Right ventricle myocardium superior (tissue), 1 donor: ENCODE measurements around the gene ZNF14. TPM values are rescaled to one million over a fixed set of nuclear protein-coding genes. Genes with fewer than 3 reads are reported as not detected.
"Not testable (repeated sequence)": the region's sequence is repeated elsewhere in the genome, so short reads cannot be mapped to it uniquely, and the experiment has no call there.

Experiments used
- ATAC-seq: fragments of 200-7000 bp; cut with Tn5 transposase; one replicate; pipeline ENCODE4 v1.9.1; 2020; ENCODE audit warnings: mild to moderate bottlenecking; ENCODE audit not compliant: poor library complexity
- DNase-seq: peaks from one replicate; pipeline ENCODE4 v3.0.0-alpha.2; 2020
- intact Hi-C: fragments of 100-400 bp; cut with DNase I; formaldehyde crosslinking; loops from one replicate; pipeline ENCODE4 v1.11.2; 2022
- total RNA-seq: library from RNA; stranded (reverse); fragmentation: NEBNext Ultra II Directional; extraction: Animal tissue kit (Norgen Biotek cat#: 25700); gene quantifications from one replicate; pipeline ENCODE4 v1.2.1, GENCODE V29; 2021
- donor health status: DM: no; HTN: yes; CAD: no; lungs with severe emphysema.

The ZNF14 gene
- total RNA-seq, 1 donor from 2014 or later = 3.2 TPM

DNA sequence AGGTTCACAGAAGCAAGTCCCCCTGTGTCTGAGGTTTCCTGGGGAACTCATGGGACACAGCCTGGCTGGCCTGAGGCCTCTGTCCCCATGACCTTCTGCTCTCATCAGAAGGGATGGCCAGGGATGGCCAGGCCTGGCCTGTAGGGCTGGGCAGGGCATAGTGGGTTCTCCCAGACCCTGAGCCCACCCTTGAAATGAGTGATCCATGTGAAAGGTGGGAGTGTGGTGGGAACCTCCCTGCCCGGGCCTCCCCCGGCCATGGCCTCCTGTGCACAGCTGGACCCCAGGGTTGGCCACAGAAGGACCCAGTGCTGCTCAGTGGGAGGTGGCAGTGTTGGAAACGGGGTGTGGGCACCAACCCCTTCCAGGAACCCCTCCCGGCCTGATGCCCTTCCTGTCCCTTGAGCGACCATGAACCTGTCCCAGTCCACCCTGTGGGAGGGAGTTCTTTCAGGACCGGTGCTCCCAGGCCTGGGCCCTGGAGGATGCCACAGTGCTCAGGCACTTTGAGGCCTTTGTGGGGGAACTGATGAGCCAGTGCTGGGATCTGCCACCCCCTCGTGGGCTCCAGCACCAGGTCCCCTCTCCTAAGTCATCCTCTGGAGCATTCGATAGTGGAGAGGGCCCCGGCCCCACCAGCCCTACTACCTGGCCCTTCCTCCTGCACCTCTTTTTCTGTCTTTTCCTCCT lies 15.5 kb upstream of the ZNF14 start:
- ATAC-seq (no peak), DNase-seq (no peak)
- intact Hi-C loops = no loop called here

DNA sequence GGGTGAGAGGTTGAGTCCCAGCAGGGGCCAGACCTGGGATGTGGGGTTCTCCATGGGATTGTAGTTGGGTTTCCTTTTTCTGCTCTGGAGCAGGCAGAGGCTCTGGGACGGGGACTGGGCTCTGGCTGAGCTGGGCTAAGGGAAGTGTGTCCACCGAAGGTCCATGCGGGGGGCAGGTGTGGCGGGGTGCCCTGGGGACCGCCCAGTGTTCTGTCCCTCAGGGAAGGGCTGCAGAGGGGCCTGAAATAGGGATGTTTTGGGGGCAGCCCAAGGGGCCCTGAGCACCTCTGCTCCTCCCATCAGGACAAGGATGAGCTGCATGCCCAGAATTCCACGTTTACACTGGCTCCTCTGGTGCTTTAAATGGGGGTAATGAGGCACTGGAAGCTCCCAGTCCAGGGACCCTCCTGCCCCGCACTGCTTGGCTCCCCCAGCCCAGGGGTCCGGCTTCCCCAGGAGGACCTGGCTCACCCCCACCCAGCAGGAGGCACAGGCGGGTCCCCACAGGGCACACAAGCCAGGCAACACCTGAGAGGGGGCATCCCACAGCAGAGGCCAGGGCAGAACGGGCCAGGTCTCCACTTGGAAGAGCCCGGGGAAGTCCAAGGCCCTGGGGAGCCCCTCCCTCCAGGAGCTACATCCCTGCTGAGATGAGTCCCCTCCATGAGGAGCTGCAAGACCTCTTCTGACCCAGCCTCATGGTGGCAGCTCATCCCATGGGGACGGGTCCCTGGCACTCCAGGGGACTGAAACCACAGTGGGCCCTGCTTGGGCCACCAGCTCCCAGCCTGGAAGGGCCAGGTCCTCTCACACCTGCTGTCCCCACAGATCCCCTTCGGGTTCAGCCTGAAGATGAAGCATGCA lies 14.7 kb upstream of the ZNF14 start:
- no peak for DNase-seq
- ATAC-seq = no peak
- intact Hi-C loops = no loop called here

GRCh38 chr19:19746286-19747213 lies 13.6 kb upstream of the ZNF14 start:
- intact Hi-C loops = no loop called here
- ATAC-seq (no peak), DNase-seq (no peak)

- ATAC-seq (no peak), DNase-seq (no peak)
- intact Hi-C loops = no loop called here
These were observed 12.8 kb upstream of the ZNF14 start for GRCh38 chr19:19745496-19746285.

GRCh38 chr19:19744641-19745040 lies 11.7 kb upstream of the ZNF14 start:
- DNase-seq (no peak), ATAC-seq (no peak)
- intact Hi-C loops = no loop called here

DNA sequence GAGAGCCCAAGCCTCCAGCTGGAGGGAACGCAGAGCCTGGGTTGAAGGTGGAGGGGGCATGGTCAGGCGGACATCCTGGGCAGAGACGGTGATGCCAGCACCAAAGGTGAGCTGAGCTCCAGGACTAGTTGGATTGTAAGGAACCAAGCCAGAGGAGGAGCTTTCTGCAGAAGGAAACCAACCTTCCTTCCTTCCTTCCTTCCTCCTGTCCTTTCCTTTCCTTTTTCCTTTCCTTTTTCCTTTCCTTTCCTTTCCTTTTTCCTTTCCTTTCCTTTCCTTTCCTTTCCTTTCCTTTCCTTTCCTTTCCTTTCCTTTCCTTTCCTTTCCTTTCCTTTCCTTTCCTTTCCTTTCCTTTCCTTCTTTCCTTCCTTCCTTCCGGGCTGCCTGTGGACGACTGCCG lies 11.0 kb upstream of the ZNF14 start:
- DNase-seq, intact Hi-C loops, ATAC-seq: not testable (repeated sequence)

DNA sequence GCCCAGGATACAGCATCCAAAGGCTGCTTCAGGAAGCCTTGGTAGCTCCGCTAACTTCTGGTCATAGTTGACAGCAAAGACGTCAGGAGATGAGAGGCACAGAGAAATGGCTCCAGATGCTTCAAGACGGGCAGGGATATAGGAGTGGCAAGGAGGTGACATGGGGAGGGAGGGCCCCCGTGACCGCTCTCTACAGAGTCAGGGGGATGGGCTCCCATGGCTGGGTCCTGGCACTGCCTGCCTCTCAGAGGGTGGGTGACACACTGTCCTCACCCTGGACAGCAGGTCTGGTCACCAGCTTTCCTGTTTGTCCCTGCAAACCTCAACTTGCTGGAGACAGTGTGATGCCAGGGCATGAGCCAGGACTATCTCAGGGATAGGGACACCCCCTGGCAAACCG lies 10.3 kb upstream of the ZNF14 start:
- ATAC-seq (no peak), DNase-seq (no peak)
- intact Hi-C loops = no loop called here

DNA sequence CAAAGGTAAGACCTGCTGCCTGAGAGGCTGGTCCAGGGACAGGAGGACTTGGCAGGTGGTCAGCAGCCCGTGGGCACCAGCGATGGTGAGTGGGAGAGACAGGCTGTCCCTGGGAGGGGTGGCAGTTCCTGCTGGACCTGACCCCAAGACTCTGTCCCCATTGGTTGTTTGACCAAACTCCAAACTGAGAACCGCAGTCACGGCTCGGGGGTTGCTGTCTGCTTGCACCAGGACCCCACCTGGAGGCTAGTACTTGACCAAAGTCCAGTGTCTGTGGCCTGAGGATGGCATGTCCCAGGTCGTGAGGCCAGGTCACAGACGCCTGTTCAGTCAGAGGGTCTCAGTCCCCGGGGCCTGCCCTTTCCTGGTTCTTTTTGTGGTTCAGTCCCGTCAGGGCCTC lies 9.9 kb upstream of the ZNF14 start:
- no peak for ATAC-seq
- intact Hi-C loops = no loop called here

DNA sequence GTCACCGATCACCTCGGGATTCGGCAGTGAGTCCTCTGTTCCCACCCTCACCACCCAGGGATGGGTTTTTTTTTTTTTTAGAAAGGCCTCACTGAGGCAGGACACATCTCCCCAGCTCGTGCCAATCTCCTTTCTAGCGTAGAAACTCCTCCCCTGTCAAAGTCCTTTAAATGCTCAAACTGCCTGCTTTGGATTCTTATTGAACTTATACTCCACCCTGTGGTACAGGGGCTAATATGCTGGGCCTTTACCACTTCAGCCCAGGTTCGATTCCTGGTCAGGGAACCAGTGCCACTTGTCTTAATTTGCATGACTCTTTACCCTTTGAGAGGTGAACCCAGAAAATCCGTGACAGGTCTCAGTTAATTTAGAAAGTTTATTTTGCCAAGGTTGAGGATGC lies 8.3 kb upstream of the ZNF14 start:
- DNase-seq (no peak), ATAC-seq (no peak)
- intact Hi-C loops = no loop called here

More for the DNA sequence above, 9.9 kb upstream of the ZNF14 start:
- DNase-seq = no peak

- intact Hi-C loops = no loop called here
- ATAC-seq (no peak), DNase-seq (no peak)
These were observed 7.8 kb upstream of the ZNF14 start for GRCh38 chr19:19740755-19741154.

- ATAC-seq (no peak), DNase-seq (no peak)
- intact Hi-C loops = no loop called here
These were observed 5.7 kb upstream of the ZNF14 start for GRCh38 chr19:19738564-19738963.

DNA sequence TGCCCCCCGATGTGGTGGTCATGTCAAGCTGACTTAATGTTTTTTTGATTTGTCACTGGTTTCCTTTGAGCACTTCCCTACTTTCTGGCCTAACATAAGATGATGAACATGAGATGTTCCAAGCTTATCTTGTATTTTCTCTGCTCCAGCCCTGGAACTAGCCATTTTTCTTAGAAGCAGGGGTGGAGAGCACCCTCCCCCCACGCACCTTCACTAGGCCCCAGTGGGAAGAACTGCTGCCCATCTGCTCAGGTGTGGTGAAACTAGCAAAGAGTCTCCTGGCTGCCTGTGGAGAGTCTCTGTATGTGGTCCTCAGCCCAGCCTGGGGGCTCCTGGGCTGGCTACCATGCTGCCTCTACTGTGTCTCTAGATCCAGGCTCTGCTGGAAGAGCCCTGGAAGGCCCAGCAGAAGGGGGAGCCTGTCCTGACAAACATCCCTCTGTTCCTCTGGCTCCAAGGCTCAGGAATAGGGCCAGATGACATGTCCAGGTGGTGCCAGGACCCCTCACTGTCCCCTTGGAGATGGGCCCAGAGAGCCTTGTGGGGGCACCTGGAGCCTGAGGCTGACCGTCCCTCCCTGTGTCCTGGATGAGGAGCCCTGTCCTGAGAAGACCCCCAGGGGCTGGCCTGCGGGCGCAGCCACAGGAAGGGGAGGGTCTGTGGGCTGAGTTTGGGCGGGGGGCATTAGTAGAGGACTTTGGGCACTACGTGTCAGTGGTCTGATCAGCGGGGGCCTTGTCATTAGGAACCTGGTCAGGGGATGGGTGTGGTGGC lies 4.8 kb upstream of the ZNF14 start:
- no peak for ATAC-seq
- intact Hi-C loops = no loop called here
- no peak for DNase-seq

DNA sequence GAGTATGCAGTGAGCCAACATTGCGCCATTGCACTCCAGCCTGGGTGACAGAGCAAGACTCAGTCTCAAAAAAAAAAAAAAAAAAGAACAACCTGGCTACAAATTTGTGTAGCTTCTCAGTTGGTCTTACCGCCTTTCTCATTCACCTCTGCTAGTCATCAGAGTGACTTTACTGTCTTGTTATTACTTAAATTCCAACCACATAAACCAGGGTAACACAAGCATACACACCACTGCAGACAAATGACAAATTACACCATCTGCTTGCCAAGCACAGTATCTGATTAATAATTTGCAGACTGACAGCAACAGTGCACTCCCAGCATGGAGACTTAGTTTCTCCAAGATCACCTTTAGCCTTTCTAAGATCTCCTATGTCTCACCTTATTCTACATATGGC lies 11.0 kb downstream of the ZNF14 start:
- DNase-seq = no peak
- ATAC-seq = no peak
- intact Hi-C loops = no loop called here

- ATAC-seq = no peak
These were observed 13.1 kb downstream of the ZNF14 start for GRCh38 chr19:19719798-19720197.

DNA sequence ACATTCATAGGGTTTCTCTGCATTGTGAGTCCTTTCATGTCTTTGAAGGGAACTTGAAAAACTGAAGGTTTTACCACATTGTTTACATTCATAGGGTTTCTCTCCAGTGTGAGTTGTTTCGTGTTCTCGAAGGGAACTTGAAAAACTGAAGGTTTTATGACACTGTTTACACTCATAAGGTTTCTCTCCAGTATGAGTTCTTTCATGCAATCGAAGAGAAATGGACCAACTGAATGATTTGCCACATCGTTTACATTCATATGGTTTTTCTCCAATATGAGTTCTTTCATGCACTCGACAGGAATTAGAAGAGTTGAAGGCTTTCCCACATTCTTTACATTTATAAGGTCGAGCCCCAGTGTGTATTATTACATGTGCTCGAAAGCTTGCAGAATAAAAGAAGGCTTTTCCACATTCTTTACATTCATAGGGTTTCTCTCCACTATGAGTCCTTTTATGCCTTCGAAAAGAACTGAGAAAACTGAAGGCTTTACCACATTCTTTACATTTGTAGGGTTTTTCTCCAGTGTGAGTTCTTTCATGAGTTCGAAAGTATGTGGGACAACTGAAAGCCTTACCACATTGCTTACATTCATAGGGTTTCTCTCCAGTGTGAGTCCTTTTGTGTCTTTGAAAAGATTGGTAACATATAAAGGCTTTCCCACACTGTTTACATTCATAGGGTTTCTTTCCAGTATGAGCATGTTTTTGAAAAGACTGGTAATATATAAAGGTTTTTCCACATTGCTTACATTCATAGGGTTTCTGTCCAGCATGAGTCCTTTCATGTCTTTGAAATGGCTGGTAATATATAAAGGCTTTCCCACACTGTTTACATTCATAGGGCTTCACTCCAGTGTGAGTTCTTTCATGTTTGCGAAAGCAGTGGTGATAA lies 20.7 kb downstream of the ZNF14 start:
- no peak for DNase-seq
- no peak for ATAC-seq
- intact Hi-C loops = no loop called here

More at GRCh38 chr19:19719798-19720197, 13.1 kb downstream of the ZNF14 start:
- no peak for DNase-seq
- intact Hi-C loops = no loop called here

DNA sequence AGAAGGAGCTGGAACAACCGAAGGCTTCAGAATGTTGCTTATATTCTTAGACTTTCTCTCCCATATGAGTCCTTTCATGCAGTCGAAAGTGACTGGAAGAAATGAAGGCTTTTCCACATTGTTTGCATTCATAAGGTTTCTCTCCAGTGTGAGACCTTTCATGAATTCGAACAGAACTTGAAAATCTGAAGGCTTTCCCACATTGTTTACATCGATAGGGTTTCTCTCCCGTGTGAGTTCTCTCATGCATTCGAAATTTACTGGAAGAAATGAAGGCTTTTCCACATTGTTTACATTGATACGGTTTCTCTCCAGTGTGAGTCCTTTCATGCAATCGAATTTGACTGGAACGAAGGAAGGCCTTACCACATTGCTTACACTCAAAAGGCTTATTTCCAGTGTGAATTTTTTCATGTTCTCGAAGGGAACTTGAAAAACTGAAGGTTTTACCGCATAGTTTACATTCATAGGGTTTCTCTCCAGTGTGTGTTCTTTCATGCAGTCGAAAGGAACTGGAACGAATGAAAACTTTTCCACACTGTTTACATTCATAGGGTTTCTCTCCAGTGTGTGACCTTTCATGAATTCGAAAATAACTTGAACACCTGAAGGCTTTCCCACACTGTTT lies 21.5 kb downstream of the ZNF14 start:
- ATAC-seq = no peak
- no peak for DNase-seq
- intact Hi-C loops = no loop called here
